ENCODE results near the gene BHLHE23.

BHLHE23 gene

GRCh38 chr20:63025534-63026331, 19.0 kb upstream of the BHLHE23 start:
- no peak for DNase-seq (ENCODE audit: low read depth in 2 of 2)

GRCh38 chr20:63024573-63025392, 18.0 kb upstream of the BHLHE23 start:
- DNase-seq (ENCODE audit: low read depth in 2 of 2) = no peak

GRCh38 chr20:63023936-63024571, 17.3 kb upstream of the BHLHE23 start:
- DNase-seq (ENCODE audit: low read depth in 2 of 2) = no peak

- DNase-seq (ENCODE audit: low read depth in 2 of 2) = no peak
Measured at GRCh38 chr20:63023071-63023935, 16.5 kb upstream of the BHLHE23 start.

- no peak for DNase-seq (ENCODE audit: low read depth in 2 of 2)
Measured at GRCh38 chr20:63022501-63022900, 15.7 kb upstream of the BHLHE23 start.

- no peak for DNase-seq (ENCODE audit: low read depth in 2 of 2)
Measured at GRCh38 chr20:63021356-63022321, 14.9 kb upstream of the BHLHE23 start.

- no peak for DNase-seq (ENCODE audit: low read depth in 2 of 2)
Measured at GRCh38 chr20:63020681-63021080, 13.9 kb upstream of the BHLHE23 start.

- no peak for DNase-seq (ENCODE audit: low read depth in 2 of 2)
Measured at GRCh38 chr20:63017826-63018411, 11.2 kb upstream of the BHLHE23 start.

GRCh38 chr20:63017076-63017825, 10.5 kb upstream of the BHLHE23 start:
- DNase-seq (ENCODE audit: low read depth in 2 of 2) = no peak

- no peak for DNase-seq (ENCODE audit: low read depth in 2 of 2)
Measured at GRCh38 chr20:63016514-63017075, 9.8 kb upstream of the BHLHE23 start.

GRCh38 chr20:63015662-63016361, 9.0 kb upstream of the BHLHE23 start:
- DNase-seq (ENCODE audit: low read depth in 2 of 2) = no peak

GRCh38 chr20:63015147-63015661, 8.4 kb upstream of the BHLHE23 start:
- no peak for DNase-seq (ENCODE audit: low read depth in 2 of 2)

- DNase-seq (ENCODE audit: low read depth in 2 of 2) = no peak
Measured at GRCh38 chr20:63014710-63015109, 7.9 kb upstream of the BHLHE23 start.

GRCh38 chr20:63014287-63014686, 7.5 kb upstream of the BHLHE23 start:
- no peak for DNase-seq (ENCODE audit: low read depth in 2 of 2)

- DNase-seq (ENCODE audit: low read depth in 2 of 2) = no peak
Measured at GRCh38 chr20:63013207-63013606, 6.4 kb upstream of the BHLHE23 start.

- DNase-seq (ENCODE audit: low read depth in 2 of 2) = no peak
Measured at GRCh38 chr20:63011798-63012197, 5.0 kb upstream of the BHLHE23 start.

- DNase-seq (ENCODE audit: low read depth in 2 of 2) = peak; percentile 48 to 60
Measured at GRCh38 chr20:63009988-63010769, 3.4 kb upstream of the BHLHE23 start.

All from stimulated activated CD4-positive, alpha-beta T cell treated with anti-CD3 and anti-CD28 coated beads, Interleukin-12 subunit alpha, Interleukin-12 subunit beta, amount 100 ng/mL, for 24 hours (primary cell).